Dermis microvascular lymphatic vessel endothelial cell (primary cell): ENCODE measurements around the gene UIMC1. TPM values are rescaled to one million over a fixed set of nuclear protein-coding genes. Genes with fewer than 3 reads are reported as not detected.
"Not testable (repeated sequence)": the region's sequence is repeated elsewhere in the genome, so short reads cannot be mapped to it uniquely, and the experiment has no call there.

ENCODE experiments used
- DNase-seq, 2 donors: peaks; one replicate each; pipeline versions ENCODE4 v3.0.0 to v3.0.0-alpha.2; 2010; ENCODE audit warnings: low read depth in 2 of 2
- total RNA-seq: library from RNA; depleted of rRNA; stranded (reverse); fragments of >200 nt; gene quantifications from 2 replicates; pipeline ENCODE4 v1.2.1, GENCODE V29; 2014

Gene UIMC1
- total RNA-seq, 1 donor from 2014 or later, result 30.6 TPM

GRCh38 chr5:176873011-176873410 is 133.6 kb downstream of the UIMC1 start:
- DNase-seq, result not testable (repeated sequence)

GRCh38 chr5:176872586-176872985 is 134.0 kb downstream of the UIMC1 start:
- not testable (repeated sequence) for DNase-seq

DNA sequence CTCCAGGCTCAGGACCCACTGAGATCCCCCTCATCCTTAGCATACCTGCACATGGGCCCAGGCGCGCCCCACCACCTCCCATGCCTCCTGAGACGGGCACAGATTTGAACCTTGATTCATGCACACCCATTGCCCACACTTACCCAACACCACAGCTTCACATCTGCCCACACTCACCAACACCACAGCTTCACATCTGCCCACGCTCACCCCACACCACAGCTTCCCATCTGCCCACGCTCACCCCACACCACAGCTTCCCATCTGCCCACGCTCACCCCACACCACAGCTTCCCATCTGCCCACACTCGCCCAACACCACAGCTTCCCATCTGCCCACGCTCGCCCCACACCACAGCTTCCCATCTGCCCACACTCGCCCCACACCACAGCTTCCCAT is 135.9 kb downstream of the UIMC1 start:
- DNase-seq, result not testable (repeated sequence)

DNA sequence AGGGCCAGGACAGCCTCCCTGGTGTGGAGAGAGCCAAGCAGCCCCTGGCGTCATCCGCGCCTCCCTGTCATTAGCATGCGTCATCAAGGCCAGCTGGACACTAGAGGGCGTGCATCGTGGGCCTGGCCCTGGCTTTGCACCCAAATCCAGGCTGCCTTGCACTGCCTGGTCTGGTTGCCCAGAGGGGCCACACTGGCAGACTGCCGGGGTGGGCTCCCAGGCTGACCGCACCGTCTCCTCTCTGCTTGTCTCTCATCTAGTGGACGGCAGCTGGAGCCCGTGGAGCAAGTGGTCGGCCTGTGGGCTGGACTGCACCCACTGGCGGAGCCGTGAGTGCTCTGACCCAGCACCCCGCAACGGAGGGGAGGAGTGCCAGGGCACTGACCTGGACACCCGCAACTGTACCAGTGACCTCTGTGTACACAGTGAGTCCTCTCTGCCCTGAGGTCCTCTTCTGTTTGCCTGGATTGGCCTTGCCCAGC is 136.4 kb downstream of the UIMC1 start:
- DNase-seq, result peak; percentile 9 to 55

- no peak for DNase-seq
Measured at GRCh38 chr5:176869501-176870109, 137.0 kb downstream of the UIMC1 start.

DNA sequence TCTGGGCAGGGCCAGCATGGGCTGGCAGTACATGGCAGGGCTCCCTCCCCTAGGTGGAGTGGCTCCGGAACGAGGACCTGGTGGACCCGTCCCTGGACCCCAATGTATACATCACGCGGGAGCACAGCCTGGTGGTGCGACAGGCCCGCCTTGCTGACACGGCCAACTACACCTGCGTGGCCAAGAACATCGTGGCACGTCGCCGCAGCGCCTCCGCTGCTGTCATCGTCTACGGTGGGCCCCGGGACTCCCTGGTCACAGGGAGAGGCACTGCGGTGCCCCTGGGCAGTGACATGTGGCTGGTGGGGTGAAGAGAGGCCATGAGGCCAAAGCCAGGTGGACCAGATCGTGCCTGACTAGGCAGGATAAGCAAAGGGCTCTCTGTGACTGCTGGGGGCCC is 137.8 kb downstream of the UIMC1 start:
- DNase-seq, result no peak

DNA sequence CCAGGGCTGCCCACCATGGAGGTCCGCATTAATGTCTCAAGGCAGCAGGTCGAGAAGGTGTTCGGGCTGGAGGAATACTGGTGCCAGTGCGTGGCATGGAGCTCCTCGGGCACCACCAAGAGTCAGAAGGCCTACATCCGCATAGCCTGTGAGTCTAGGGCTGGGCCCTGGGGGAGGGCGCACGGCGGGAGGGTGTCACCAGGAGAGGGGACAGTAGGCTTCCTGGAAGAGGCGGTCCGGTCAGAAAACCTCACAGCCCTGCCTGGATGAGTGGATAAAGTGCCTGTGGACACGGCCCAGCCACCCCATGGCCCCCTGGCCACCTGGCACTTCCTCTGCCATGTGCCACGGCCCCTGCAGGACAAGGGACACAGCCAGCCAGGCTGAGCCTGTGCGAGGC is 138.5 kb downstream of the UIMC1 start:
- no peak for DNase-seq

DNA sequence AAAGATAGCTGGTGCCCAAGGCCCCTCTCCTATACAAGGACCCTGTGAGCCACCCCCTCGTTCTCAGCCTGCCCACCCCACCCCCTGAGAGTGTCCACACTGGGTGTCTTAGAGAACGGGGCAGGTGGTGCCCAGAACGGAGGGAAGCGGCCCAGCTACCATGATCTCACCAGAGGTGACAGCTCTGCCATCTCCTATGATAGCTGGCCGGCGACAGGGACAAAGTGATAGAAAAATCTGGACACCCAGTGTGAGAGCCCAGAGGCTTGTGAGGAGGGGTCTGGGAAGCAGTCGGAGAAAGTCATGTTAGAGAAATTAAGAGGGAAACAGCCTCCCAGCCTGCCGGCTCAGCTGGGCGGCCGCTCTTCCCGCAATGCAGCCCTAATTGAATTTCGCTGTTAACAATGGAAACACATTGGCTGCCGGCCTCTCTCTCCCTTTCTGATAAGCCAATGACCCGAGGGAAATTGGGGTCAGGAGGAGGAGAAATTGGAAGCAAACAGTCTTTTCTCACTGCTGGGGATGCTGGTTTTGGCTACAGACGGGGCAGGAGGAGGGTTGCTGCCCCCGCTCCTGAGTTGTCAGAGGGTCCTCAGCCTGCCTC is 139.8 kb downstream of the UIMC1 start:
- DNase-seq, result no peak

DNA sequence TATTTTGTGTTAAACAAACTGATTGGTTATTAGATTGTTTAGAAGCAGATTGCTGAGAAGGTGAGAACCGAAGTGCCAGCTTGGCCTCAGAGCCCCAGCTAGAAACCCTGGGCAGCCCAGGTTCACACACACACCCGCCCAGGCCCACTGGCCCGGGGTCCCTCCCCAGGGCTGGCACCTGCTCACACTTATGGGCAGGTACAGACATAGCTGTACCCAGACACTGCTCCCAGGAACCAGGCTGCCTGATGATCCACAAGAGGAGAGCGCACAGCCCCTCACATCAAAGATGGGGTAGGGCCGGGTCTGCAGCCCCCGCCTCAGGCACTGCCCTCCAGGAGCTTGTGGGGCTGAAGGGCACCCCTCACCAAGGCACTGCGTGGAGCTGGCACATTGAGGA is 140.6 kb downstream of the UIMC1 start:
- DNase-seq, result no peak

GRCh38 chr5:176864755-176865154 is 141.8 kb downstream of the UIMC1 start:
- DNase-seq, result no peak

GRCh38 chr5:176863765-176864098 is 142.8 kb downstream of the UIMC1 start:
- DNase-seq, result no peak

GRCh38 chr5:176863041-176863764 is 143.4 kb downstream of the UIMC1 start:
- DNase-seq, result no peak

DNA sequence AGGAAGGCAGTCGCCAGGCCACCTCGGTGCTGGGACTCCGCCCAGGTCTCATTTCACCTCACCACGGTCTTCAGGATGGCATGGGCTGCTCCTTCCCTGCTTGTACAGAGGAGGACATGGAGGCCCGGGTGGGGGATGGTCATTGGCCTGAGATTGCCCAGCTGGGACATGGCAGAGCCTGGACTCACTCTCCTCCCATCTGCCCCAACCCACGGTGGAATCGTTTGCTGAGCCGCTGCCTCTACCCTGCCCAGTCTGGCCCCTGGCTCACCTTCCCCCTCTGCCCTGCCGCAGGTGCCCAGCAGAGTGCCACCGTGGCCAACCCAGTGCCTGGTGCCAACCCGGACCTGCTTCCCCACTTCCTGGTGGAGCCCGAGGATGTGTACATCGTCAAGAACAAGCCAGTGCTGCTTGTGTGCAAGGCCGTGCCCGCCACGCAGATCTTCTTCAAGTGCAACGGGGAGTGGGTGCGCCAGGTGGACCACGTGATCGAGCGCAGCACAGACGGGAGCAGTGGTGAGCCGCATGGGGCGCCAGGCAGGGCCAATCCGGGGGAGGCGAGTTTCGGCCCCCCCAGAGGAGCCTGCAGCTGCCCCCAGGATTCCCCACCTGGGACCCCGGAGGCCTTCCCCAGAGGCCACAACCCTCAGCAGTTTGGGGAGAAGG is 144.1 kb downstream of the UIMC1 start:
- DNase-seq, result no peak

- DNase-seq, result no peak
Measured at GRCh38 chr5:176861276-176861675, 145.3 kb downstream of the UIMC1 start.

DNA sequence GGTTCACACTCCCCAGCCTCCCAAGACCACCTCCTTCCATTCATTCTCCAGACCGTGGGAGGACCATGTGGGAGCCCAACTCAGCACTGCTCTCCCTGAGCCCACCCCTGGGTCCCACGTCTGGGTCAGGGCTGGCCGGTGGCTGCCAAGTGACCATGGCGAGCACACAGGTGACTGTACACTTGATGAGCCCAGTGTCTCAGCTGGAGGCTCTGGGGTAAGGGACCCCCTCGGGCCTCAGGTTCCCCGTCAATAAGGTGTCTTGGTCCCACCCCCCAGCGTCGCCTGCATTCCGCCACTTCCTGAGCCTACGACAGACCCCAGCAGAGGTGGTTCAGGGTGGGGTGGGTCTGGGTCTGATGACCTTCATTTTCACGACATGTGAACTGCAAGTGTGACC is 146.2 kb downstream of the UIMC1 start:
- DNase-seq, result no peak

DNA sequence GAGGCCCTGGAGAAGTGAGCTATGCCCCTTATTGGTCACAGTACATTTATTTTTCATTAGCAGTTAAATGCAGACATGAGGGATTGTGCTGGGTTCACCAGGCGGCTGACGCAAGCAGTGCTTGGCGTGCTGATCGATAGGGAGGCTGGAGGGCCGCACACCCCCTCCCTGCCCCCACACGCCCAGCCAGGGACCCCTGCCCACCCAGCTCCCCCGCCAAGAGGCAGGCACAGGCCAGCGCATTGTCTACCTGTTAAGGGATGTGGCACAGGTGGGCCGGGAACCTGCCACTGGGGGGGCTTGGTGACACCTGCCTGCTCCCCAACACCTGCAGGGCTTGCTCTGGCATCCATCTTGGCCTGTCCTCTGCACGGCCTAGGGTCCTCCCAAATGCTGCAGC is 146.7 kb downstream of the UIMC1 start:
- no peak for DNase-seq

- no peak for DNase-seq
Measured at GRCh38 chr5:176857894-176858273, 148.7 kb downstream of the UIMC1 start.

GRCh38 chr5:176857216-176857893 is 149.2 kb downstream of the UIMC1 start:
- no peak for DNase-seq

DNA sequence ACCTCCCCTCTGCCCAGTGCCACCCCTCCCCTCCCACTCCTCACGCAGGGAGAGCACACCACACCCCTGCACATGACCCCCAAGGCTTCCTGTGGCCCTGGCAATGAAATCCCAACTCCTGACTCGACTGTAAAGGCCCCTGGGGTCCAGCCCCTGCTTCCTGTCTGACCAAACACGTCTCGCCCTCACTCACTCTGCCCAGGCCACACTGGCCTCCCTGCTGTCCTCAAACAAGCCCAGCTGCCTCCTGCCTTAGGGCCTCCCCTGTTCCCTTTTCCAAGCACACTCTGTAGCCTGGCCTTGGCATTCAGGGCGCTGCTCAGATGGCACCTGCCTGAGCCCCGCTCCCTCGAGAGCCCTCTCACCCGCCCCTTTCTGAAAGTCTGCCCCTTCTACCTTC is 149.8 kb downstream of the UIMC1 start:
- DNase-seq, result no peak

DNA sequence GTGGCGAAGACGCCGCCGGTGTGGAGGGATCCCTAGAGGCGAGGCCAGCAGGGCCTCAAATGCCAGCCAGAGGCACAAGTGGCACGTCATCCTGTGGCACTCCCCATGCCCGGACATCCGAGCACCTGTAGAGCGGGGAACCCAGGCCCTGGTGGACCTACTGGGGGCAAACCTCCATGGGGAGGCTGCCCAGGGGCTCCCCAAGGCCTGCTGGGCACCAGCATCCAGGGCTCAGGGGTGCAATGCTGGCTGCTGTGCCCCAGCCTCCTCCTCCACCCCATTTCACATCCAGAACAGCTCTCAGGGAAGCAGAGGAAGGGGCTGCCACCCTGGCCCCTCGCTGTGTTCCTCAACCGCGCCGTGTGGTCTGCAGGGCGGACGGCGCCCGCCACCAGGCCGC is 151.0 kb downstream of the UIMC1 start:
- no peak for DNase-seq
